Suppressor macrophage treated with lipopolysaccharide for 4 hours (primary cell): Measurements from ENCODE around the gene SLC18A3.

Experiments used
- DNase-seq: peaks from one replicate; pipeline ENCODE4 v3.0.0-alpha.2; 2020

Gene SLC18A3

DNA sequence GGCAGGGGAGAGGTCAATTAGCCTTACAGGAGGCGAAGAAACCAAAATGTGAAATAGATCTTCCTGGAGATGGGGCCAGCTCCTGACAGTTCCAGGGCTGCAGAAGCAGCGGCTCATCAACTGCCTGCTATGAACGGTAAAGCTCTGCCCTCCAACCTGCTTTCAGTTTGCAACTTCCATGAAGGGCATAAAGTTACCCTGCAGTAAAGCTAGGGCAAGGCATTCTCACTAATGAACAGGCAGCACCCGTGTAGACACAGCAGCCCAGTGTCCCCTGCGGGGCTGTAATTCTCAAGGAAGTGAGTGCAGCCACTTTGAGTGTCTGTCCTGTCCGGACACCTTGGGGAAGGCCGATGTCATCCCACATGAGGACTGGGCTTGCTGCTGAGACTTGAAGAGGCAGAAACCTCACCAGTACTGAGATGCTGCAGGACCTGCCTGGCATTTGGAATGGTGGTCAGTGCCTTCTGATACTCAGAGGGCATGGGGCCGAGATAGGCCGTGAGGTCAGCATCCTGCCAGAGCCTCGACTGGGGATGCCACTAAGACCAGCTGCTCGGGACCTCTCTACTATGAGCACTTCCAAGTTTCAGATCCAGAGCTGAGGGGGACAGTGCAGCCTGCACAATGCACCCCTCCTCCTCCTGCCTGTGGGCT lies 43.3 kb downstream of the SLC18A3 start:
- no peak for DNase-seq

DNA sequence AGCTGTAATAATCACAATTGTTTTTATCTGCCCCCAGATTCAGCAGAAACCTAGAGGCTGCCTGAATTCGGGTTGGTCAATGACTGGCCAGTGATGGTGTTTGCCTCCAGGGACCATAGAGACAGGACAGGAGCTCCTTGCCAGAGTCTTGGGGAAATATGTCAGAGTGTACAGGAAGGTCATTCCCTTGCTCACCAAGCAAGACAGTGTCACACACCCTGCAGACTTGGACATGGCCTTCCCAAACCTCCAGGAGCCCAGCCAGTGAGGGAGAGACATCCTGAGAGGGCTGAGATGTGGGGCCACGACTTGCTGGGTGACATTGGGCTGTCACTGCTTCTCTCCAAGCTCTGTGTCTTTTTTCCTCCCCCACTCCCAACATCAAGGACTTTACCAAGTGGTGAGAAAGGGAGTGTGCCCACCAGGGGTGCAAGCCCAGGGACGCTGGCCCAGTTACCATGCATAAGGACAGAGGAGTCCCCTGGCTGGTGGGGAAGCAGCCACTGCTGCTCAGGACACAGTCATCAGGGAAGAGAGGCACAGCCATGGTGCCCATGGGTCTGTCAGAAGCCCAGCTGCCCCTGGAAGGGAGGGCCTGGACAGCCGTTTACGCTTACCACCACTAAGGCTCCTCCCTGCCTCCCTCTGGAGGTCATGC lies 44.1 kb downstream of the SLC18A3 start:
- no peak for DNase-seq

- no peak for DNase-seq
These were observed 45.0 kb downstream of the SLC18A3 start for GRCh38 chr10:49655099-49655498.

GRCh38 chr10:49656845-49657493 lies 46.9 kb downstream of the SLC18A3 start:
- DNase-seq: no peak

DNA sequence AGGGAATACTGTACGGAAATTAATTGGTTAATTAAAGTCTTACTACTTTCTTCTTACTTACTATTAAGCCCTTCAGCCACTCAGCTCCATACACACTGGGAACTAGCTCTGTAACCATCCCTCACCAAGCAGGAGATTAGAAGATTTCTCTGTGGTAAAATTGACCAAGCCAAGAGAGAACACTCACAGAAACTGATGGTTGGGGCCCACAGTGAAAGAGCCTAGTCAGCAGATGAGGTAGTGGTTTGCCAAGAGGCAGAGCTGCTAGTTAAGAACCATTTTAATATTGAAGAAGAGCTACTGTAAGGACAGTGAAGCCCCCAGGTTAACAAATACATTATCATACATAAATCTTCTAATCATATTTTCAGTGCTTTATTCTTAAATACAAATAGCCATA lies 47.5 kb downstream of the SLC18A3 start:
- DNase-seq: no peak

GRCh38 chr10:49661140-49661856 lies 51.2 kb downstream of the SLC18A3 start:
- DNase-seq: no peak
